Spleen (tissue), 11 donors: ENCODE data around the gene BARX2. TPM values are rescaled to one million over a fixed set of nuclear protein-coding genes. Genes with fewer than 3 reads are reported as not detected.

ENCODE experiments used
- DNase-seq: peaks from one replicate; pipeline ENCODE4 v3.0.0-alpha.2; 2020
- H3K27ac ChIP-seq, 8 donors: fragments of 200-600 bp; sonication (generic) in 7 of 8; 1 replicate in 4 of 8; 2 replicates in 4 of 8; pipeline versions ENCODE4 v1.5.0 to v1.8.0; 2016 to 2021; ENCODE audit warnings: inconsistent platforms in 4 of 8, mild to moderate bottlenecking in 4 of 8, moderate library complexity in 1 of 8
- H3K27me3 ChIP-seq, 7 donors: fragments of 200-600 bp; sonication (generic) in 6 of 7; replicated peaks in 1 of 7; 1 replicate in 4 of 7; 2 replicates in 3 of 7; pipeline versions ENCODE4 v1.5.0 to v1.8.0; 2016 to 2021; ENCODE audit warnings: inconsistent platforms in 3 of 7, mild to moderate bottlenecking in 1 of 7
- H3K36me3 ChIP-seq, 6 donors: fragments of 200-600 bp; sonication (generic) in 5 of 6; 1 replicate in 4 of 6; 2 replicates in 2 of 6; pipeline versions ENCODE4 v1.5.0 to v1.8.0; 2016 to 2021; ENCODE audit warnings: inconsistent platforms in 2 of 6
- H3K4me1 ChIP-seq, 6 donors: fragments of 200-600 bp; sonication (generic) in 5 of 6; 1 replicate in 3 of 6; 2 replicates in 3 of 6; pipeline versions ENCODE4 v1.5.0 to v1.8.0; 2016 to 2021; ENCODE audit warnings: inconsistent platforms in 3 of 6
- H3K4me3 ChIP-seq, 8 donors: fragments of 200-600 bp; sonication (generic) in 7 of 8; 1 replicate in 4 of 8; 2 replicates in 4 of 8; pipeline versions ENCODE4 v1.5.0 to v1.8.0; 2016 to 2021; ENCODE audit warnings: inconsistent platforms in 4 of 8, mild to moderate bottlenecking in 4 of 8, moderate library complexity in 2 of 8
- H3K9me3 ChIP-seq, 8 donors: fragments of 200-600 bp; sonication (generic) in 7 of 8; 1 replicate in 4 of 8; 2 replicates in 4 of 8; pipeline versions ENCODE4 v1.5.0 to v1.8.0; 2016 to 2021; ENCODE audit warnings: inconsistent platforms in 4 of 8
- POLR2A ChIP-seq, 3 donors: fragments of 450-650 bp; IDR thresholded peaks; one replicate each; pipeline ENCODE4 v1.5.1; 2017; ENCODE audit warnings: antibody characterized with exemption in 3 of 3, mild to moderate bottlenecking in 1 of 3
- POLR2AphosphoS5 ChIP-seq, 3 donors: sonication (generic); formaldehyde crosslinking; IDR thresholded peaks; one replicate each; pipeline ENCODE4 v1.5.1; 2017; ENCODE audit warnings: antibody characterized with exemption in 3 of 3
- WGBS, 5 donors: extraction: QIAGEN DNeasy Blood & Tissue Kit in 3 of 5; methylation state at CpG; one replicate each; pipeline versions ENCODE4 v1.1.5 to v1.1.7; 2013 to 2018; 5-methylcytosine and 5-hydroxymethylcytosine counted together
- intact Hi-C: fragments of 100-400 bp; cut with DNase I; formaldehyde crosslinking; loops from one replicate; pipeline ENCODE4 v1.15.0; 2023; ENCODE audit warnings: low total_unique reads
- polyA plus RNA-seq, 3 donors: library from polyadenylated mRNA; stranded (reverse); fragments of 200-250 nt; gene quantifications; one replicate each; pipeline ENCODE4 v1.2.1, GENCODE V29; 2013
- total RNA-seq, 7 donors: library from RNA; depleted of rRNA in 3 of 7; stranded (reverse); fragments of >200 nt in 3 of 7; fragmentation: NEBNext Ultra II Directional in 4 of 7; extraction: Animal tissue kit (Norgen Biotek cat#: 25700) in 4 of 7; gene quantifications; one replicate each; pipeline versions ENCODE4 v1.1.0 to v1.2.1, GENCODE V29; 2016 to 2021
- TF ChIP-seq, protein P1 (sequence below), 11 experiments: fragments of 200-600 bp in 7 of 11; fragments of 450-650 bp in 4 of 11; sonication (generic) in 4 of 11; IDR thresholded peaks in 8 of 11; conservative IDR thresholded peaks in 3 of 11; 1 replicate in 7 of 11; 2 replicates in 4 of 11; pipeline versions ENCODE4 v1.4.0 to v1.8.0; 2016 to 2021; ENCODE audit warnings: antibody characterized with exemption in 11 of 11, inconsistent platforms in 4 of 11, mild to moderate bottlenecking in 1 of 11
- donor health status: healthy with polysubstance abuse.
- donor health status: DM: no; HTN: no; CAD: no; lungs with moderate emphysema.
- donor health status: DM: no; HTN: no; CAD: no.
- donor health status: Bipolar disorder and iron deficiency.
- donor health status: healthy.
- donor health status: DM: no; HTN: no; CAD: no.
- donor health status: DM: yes; HTN: yes; CAD: no.

Gene BARX2
- total and polyA plus RNA-seq, 10 donors, result 0.03 to 0.06 (median 0.04) TPM; not detected in 7

DNA sequence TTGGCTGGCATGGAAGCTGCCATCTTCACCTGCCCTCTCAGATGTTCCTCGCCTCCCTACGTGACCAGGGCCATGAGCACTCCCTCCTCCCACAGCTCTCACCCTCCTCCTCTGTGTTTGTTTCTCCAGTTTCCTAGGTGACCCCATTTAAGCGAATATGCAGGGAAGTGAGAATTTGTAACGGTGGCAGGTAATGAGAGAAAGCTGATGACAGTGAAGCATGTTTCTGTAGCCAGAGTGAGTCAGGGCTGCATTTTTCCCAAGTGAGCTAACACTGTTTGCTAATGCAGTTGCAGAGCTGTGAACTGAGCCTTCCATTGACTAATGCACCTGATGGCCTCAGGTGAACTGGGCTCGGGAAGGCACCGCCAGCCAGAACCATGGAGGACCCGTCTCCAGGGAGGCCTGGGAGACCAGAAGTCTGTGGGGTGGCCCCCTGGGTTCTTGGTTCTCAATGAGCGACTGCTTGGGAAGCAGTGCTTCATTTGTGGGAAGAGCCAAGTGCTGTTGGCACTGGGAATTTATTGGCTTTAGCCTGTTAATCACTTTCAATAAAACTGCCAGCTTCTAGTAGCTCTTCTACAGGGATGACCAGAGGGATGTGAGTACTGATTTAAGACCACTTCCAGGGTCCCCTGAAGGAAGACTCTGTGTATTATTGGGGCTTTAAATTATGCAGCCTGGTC, 64.5 kb downstream of the BARX2 start:
- H3K9me3 ChIP-seq, result no peaks in the 10 kb centered on the region
- intact Hi-C loops, result no loop called here
- H3K27me3 ChIP-seq, result peaks cover 0 to 7% (median 0%) of the 10 kb centered on the region in 7 donors
- 72 to 85% (median 78%) methylated on average over 7 to 8 of the region's 8 CpGs for WGBS, 5 donors
- DNase-seq, result no peak
- H3K27ac ChIP-seq, result no peak overlapping the region
- no peaks in the 10 kb centered on the region for H3K36me3 ChIP-seq
- no peaks in the 10 kb centered on the region for H3K4me1 ChIP-seq
- no peak for TF ChIP-seq POLR2A (IDR thresholded peaks at IDR 0.05)
- no peak for TF ChIP-seq POLR2AphosphoS5 (IDR thresholded peaks at IDR 0.05)
- TF ChIP-seq, protein P1, sequence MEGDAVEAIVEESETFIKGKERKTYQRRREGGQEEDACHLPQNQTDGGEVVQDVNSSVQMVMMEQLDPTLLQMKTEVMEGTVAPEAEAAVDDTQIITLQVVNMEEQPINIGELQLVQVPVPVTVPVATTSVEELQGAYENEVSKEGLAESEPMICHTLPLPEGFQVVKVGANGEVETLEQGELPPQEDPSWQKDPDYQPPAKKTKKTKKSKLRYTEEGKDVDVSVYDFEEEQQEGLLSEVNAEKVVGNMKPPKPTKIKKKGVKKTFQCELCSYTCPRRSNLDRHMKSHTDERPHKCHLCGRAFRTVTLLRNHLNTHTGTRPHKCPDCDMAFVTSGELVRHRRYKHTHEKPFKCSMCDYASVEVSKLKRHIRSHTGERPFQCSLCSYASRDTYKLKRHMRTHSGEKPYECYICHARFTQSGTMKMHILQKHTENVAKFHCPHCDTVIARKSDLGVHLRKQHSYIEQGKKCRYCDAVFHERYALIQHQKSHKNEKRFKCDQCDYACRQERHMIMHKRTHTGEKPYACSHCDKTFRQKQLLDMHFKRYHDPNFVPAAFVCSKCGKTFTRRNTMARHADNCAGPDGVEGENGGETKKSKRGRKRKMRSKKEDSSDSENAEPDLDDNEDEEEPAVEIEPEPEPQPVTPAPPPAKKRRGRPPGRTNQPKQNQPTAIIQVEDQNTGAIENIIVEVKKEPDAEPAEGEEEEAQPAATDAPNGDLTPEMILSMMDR (IDR thresholded peaks at IDR 0.05 in 8 of 11, conservative IDR thresholded peaks at IDR 0.05 in 3 of 11), result no peak
- H3K4me3 ChIP-seq, result no peak overlapping the region

DNA sequence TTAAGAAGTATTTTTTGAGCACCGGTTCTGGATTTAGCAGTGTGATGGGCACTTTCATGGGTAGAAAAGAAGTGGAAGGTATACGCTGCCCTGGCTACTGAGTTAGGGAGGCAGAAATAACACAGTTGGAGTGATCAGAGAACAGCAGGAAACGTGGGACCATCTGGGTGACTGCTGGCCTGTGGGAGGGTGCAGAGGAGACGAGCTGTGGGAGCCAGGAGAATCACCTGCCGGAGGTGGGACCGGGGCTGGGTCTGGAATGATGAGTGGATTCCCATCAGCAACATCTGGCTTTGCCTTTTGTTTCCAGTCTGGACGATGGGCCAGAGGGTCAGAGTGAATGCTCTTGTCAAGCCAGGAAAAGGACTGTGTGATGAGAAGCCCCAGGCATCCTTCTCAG, 66.5 kb downstream of the BARX2 start:
- no peak overlapping the region for H3K27ac ChIP-seq

DNA sequence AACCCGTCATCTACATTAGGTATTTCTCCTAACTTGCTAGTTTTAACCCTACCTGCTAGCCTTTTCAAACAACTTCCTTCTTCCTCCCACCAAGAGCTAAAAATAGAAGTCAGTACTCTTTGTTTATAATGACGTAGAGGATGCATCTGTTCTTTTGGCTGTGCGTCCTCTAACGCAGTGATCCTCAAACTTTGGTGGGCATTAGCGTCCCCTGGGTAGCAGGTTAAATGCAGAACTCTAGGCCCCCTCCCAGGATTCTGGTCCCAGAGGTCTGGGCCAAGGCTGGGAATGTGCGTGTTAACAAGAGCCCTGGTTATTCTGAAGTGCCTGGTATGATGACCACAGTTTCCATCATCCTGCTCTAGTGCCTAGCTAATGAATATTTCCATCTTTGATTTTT, 67.6 kb downstream of the BARX2 start:
- Histone ChIP-seq H3K4me3 (no peak overlapping the region), H3K27me3 (no peaks in the 10 kb centered on the region), H3K4me1 (no peaks in the 10 kb centered on the region), H3K27ac (no peak overlapping the region), H3K9me3 (peaks cover 0 to 13% (median 2%) of the 10 kb centered on the region in 8 donors), H3K36me3 (no peaks in the 10 kb centered on the region)
- intact Hi-C loops, result no loop called here
- no peak for DNase-seq
- WGBS, 5 donors, result 11 to 18% (median 12%) methylated on average over 6 of the region's 6 CpGs
- TF ChIP-seq POLR2A (IDR thresholded peaks at IDR 0.05), result no peak
- no peak for TF ChIP-seq POLR2AphosphoS5 (IDR thresholded peaks at IDR 0.05)
- TF ChIP-seq, protein P1 (IDR thresholded peaks at IDR 0.05 in 8 of 11, conservative IDR thresholded peaks at IDR 0.05 in 3 of 11), result no peak

More for the DNA sequence above, 66.5 kb downstream of the BARX2 start:
- 71 to 86% (median 80%) methylated on average over 7 of the region's 7 CpGs for WGBS, 5 donors
- no peaks in the 10 kb centered on the region for H3K27me3 ChIP-seq
- no peak for DNase-seq
- H3K36me3 ChIP-seq, result no peaks in the 10 kb centered on the region
- TF ChIP-seq, protein P1 (IDR thresholded peaks at IDR 0.05 in 8 of 11, conservative IDR thresholded peaks at IDR 0.05 in 3 of 11), result no peak
- TF ChIP-seq POLR2AphosphoS5 (IDR thresholded peaks at IDR 0.05) (no peak), POLR2A (IDR thresholded peaks at IDR 0.05) (no peak)
- H3K4me3 ChIP-seq, result no peak overlapping the region
- intact Hi-C loops, result no loop called here
- peaks cover 0 to 2% (median 0%) of the 10 kb centered on the region in 8 donors for H3K9me3 ChIP-seq
- H3K4me1 ChIP-seq, result no peaks in the 10 kb centered on the region

DNA sequence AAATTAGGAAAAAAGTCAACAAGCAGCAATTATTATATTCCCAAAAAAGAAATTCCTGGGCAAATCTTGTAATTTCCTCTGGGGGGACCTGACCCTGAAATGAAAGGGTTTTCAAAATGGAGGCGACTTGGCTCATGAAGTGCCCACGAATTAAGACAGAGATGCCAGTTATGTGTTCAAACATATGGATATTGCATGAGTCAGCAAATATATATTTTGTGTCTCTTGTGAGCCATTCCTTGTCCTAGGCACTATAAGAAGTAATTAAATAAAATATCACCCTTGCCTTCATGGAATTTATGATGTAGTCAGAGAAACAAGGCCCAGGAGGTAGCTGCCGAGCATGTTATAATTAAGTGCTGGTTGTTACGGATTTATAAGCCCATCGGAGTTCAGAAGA, 68.6 kb downstream of the BARX2 start:
- H3K36me3 ChIP-seq, result no peaks in the 10 kb centered on the region
- intact Hi-C loops, result no loop called here
- no peak for TF ChIP-seq POLR2A (IDR thresholded peaks at IDR 0.05)
- no peak for TF ChIP-seq POLR2AphosphoS5 (IDR thresholded peaks at IDR 0.05)
- TF ChIP-seq, protein P1 (IDR thresholded peaks at IDR 0.05 in 8 of 11, conservative IDR thresholded peaks at IDR 0.05 in 3 of 11), result no peak
- H3K27ac ChIP-seq, result no peak overlapping the region
- H3K9me3 ChIP-seq, result peaks cover 0 to 19% (median 8%) of the 10 kb centered on the region in 8 donors
- no peak for DNase-seq
- H3K4me3 ChIP-seq, result no peak overlapping the region
- H3K27me3 ChIP-seq, result no peaks in the 10 kb centered on the region
- no peaks in the 10 kb centered on the region for H3K4me1 ChIP-seq
- 70 to 91% (median 90%) methylated on average over 5 of the region's 5 CpGs for WGBS, 5 donors
